Measurements from ENCODE around the gene ERCC6L. TPM values are rescaled to one million over a fixed set of nuclear protein-coding genes. Genes with fewer than 3 reads are reported as not detected.
A peak's percentile ranks its signal among the peaks of the same experiment; 100 is the strongest.

The ERCC6L gene
- total RNA-seq, 1 donor from 2014 or later: 0.24 TPM

DNA sequence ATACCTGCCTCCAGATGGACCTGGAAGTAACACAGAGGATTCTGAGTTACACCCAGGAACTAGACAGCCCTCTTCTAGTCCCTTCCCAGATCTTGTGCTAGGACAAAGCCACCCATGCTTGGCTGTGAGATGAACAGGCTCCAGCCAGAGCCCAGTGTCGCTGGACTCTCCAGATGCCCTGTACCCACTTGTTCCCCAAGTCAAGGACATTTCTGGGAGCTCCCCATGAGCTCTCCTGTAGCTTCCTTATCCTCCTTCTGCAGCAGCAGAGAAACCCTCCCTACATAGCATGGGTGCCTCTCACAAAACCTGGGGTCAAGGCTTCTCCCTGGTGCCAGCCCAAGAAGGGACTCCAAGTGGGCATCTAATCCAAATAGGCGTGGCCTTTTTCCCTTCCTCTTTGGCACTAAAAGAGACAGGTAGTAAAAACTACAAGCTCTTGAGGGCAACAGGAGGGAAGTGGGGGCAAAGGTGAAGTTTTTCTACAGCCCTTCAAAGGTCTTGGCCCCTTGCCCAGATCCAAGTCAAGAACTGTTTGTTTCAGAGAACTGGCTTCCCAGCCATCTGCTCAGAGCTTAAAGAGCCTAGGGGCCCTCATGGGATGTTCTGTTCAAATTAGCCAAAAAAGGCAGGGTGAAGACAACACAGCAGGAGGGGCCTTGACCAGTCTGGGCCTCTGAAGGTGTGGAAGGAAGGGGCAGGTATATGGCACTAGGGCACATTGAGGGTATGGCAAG, 8.5 kb upstream of the ERCC6L start:
- peak; percentile 43 for DNase-seq
- Histone ChIP-seq H3K4me3 (no peak overlapping the region), H3K4me1 (no peaks in the 10 kb centered on the region), H3K27ac (no peak overlapping the region), H3K27me3 (ENCODE audit: low read depth) (no peaks in the 10 kb centered on the region), H3K9me3 (no peaks in the 10 kb centered on the region), H3K36me3 (no peaks in the 10 kb centered on the region)
- intact Hi-C loops (cut with DNase I): no loop called here
- ATAC-seq: peak; percentile 58 to 75
- TF ChIP-seq, protein P1, sequence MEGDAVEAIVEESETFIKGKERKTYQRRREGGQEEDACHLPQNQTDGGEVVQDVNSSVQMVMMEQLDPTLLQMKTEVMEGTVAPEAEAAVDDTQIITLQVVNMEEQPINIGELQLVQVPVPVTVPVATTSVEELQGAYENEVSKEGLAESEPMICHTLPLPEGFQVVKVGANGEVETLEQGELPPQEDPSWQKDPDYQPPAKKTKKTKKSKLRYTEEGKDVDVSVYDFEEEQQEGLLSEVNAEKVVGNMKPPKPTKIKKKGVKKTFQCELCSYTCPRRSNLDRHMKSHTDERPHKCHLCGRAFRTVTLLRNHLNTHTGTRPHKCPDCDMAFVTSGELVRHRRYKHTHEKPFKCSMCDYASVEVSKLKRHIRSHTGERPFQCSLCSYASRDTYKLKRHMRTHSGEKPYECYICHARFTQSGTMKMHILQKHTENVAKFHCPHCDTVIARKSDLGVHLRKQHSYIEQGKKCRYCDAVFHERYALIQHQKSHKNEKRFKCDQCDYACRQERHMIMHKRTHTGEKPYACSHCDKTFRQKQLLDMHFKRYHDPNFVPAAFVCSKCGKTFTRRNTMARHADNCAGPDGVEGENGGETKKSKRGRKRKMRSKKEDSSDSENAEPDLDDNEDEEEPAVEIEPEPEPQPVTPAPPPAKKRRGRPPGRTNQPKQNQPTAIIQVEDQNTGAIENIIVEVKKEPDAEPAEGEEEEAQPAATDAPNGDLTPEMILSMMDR (IDR thresholded peaks at IDR 0.05): no peak

- no peak overlapping the region for H3K4me3 ChIP-seq
- no peaks in the 10 kb centered on the region for H3K9me3 ChIP-seq
- H3K27ac ChIP-seq: no peak overlapping the region
- peak; percentile 48 for DNase-seq
- TF ChIP-seq, protein P1 (IDR thresholded peaks at IDR 0.05): peak; percentile 60
- H3K36me3 ChIP-seq: no peaks in the 10 kb centered on the region
- H3K27me3 ChIP-seq (ENCODE audit: low read depth): no peaks in the 10 kb centered on the region
- no peaks in the 10 kb centered on the region for H3K4me1 ChIP-seq
- intact Hi-C loops (cut with DNase I): no loop called here
- ATAC-seq: peak; percentile 62 to 78
Observed at GRCh38 chrX:72245461-72246089, 6.7 kb upstream of the ERCC6L start.

DNA sequence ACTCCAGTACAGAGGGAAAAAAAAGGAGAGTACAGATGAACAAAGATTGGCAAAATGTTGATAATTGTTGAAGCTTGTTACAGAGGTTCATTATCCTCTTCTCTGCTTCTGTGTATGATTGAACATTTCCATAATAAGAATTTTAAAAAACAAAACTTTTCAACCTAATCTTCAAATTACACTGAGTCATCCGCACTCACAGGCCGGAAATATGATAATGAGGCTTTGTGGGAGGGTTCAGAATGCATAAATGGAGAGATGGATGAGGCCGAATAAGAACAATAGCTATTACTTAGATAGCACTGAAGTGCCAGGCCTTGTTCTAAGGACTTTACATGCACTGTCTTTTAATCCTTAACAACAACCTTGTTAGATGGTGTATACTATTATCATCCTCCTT, 4.6 kb upstream of the ERCC6L start:
- Histone ChIP-seq H3K36me3 (no peaks in the 10 kb centered on the region), H3K4me1 (no peaks in the 10 kb centered on the region), H3K27me3 (ENCODE audit: low read depth) (no peaks in the 10 kb centered on the region), H3K27ac (no peak overlapping the region), H3K9me3 (no peaks in the 10 kb centered on the region), H3K4me3 (no peak overlapping the region)
- TF ChIP-seq, protein P1 (IDR thresholded peaks at IDR 0.05): no peak
- no peak for DNase-seq
- no peak for ATAC-seq
- intact Hi-C loops (cut with DNase I): no loop called here

DNA sequence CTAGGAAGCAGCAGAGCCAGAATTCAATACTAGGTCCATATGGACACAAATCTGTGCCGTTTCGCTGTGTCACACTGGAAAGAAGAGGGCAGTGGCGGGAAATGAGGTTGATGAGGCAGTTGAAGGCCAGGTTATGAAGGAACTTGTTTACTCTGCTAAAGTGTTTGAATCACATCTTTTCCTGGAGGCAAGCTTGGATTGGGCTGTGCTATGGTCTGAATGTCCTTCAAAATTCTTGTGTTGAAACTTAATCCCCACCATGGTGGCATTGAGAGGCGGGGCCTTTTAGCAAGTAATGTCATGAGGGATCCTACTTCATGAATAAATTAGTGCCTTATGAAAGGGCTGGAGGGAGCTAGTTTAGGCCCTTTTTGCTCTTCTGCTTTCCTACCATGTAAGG, 2.1 kb upstream of the ERCC6L start:
- intact Hi-C loops (cut with DNase I): no loop called here
- no peak overlapping the region for H3K4me3 ChIP-seq
- no peaks in the 10 kb centered on the region for H3K27me3 ChIP-seq (ENCODE audit: low read depth)
- H3K27ac ChIP-seq: no peak overlapping the region
- no peak for DNase-seq
- H3K9me3 ChIP-seq: no peaks in the 10 kb centered on the region
- H3K36me3 ChIP-seq: no peaks in the 10 kb centered on the region
- TF ChIP-seq, protein P1 (IDR thresholded peaks at IDR 0.05): no peak
- no peaks in the 10 kb centered on the region for H3K4me1 ChIP-seq
- ATAC-seq: no peak

DNA sequence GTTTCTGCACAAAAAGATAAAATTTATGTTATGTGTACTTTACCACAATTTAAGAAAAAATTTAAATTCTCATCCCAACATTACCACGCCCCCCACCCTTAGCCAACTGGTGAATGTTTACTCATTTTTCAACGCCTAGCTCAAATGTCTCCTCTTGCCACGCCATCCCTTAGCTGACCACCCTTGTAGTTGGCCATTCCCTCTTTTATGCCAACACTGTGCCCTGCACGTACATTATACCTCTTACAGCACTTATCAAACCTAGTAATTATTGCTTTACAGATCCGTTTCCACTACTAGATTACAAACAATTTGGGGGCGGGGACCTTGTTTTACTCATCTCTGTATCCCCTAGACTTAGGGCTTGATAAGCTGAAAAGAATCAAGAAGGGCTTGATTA, 644 bp downstream of the ERCC6L start:
- no peak for ATAC-seq
- Histone ChIP-seq H3K4me1 (no peaks in the 10 kb centered on the region), H3K9me3 (no peaks in the 10 kb centered on the region), H3K27ac (no peak overlapping the region), H3K27me3 (ENCODE audit: low read depth) (no peaks in the 10 kb centered on the region), H3K36me3 (no peaks in the 10 kb centered on the region), H3K4me3 (no peak overlapping the region)
- TF ChIP-seq, protein P1 (IDR thresholded peaks at IDR 0.05): no peak
- intact Hi-C loops (cut with DNase I): no loop called here
- DNase-seq: no peak
